IPS-11a (cell line): ENCODE results near the gene RNASE13.

Source experiments
- H3K4me3 ChIP-seq: one replicate; pipeline ENCODE4 v1.5.1; 2013; ENCODE audit warnings: low read depth, low read length, control low read depth

Gene RNASE13

GRCh38 chr14:21066882-21067502 lies 32.4 kb upstream of the RNASE13 start:
- H3K4me3 ChIP-seq = no peak overlapping the region

GRCh38 chr14:21063479-21063878 lies 28.9 kb upstream of the RNASE13 start:
- no peak overlapping the region for H3K4me3 ChIP-seq

GRCh38 chr14:21061347-21061668 lies 26.7 kb upstream of the RNASE13 start:
- no peak overlapping the region for H3K4me3 ChIP-seq

GRCh38 chr14:21060614-21061346 lies 26.2 kb upstream of the RNASE13 start:
- no peak overlapping the region for H3K4me3 ChIP-seq

- H3K4me3 ChIP-seq = no peak overlapping the region
These were observed 25.4 kb upstream of the RNASE13 start for GRCh38 chr14:21059842-21060613.

GRCh38 chr14:21058903-21059302 lies 24.3 kb upstream of the RNASE13 start:
- no peak overlapping the region for H3K4me3 ChIP-seq

- H3K4me3 ChIP-seq = no peak within 1 kb of the TSS
These were observed 23.4 kb upstream of the RNASE13 start, which contains the start of gene RNASE8 for GRCh38 chr14:21057803-21058675. TSS of gene RNASE8 (plus strand) at chr14:21057822. CDS start at chr14:21057893, 71 bp downstream.

GRCh38 chr14:21056520-21057163 lies 22.0 kb upstream of the RNASE13 start:
- no peak overlapping the region for H3K4me3 ChIP-seq

- H3K4me3 ChIP-seq = no peak overlapping the region
These were observed 21.0 kb upstream of the RNASE13 start for GRCh38 chr14:21055432-21056117.

- H3K4me3 ChIP-seq = no peak overlapping the region
These were observed 20.1 kb upstream of the RNASE13 start for GRCh38 chr14:21054768-21055145.

- H3K4me3 ChIP-seq = no peak overlapping the region
These were observed 19.6 kb upstream of the RNASE13 start for GRCh38 chr14:21054123-21054767.

GRCh38 chr14:21053184-21054122 lies 18.8 kb upstream of the RNASE13 start:
- no peak overlapping the region for H3K4me3 ChIP-seq

GRCh38 chr14:21050597-21050996 lies 16.0 kb upstream of the RNASE13 start:
- H3K4me3 ChIP-seq = no peak overlapping the region

GRCh38 chr14:21049271-21049673 lies 14.7 kb upstream of the RNASE13 start:
- no peak overlapping the region for H3K4me3 ChIP-seq

- H3K4me3 ChIP-seq = no peak overlapping the region
These were observed 14.0 kb upstream of the RNASE13 start for GRCh38 chr14:21048638-21049037.

- no peak overlapping the region for H3K4me3 ChIP-seq
These were observed 12.8 kb upstream of the RNASE13 start for GRCh38 chr14:21047378-21047781.

- no peak overlapping the region for H3K4me3 ChIP-seq
These were observed 9.5 kb upstream of the RNASE13 start for GRCh38 chr14:21043974-21044618.
